C1 segment of cervical spinal cord (tissue), 14 donors: ENCODE measurements around the gene TDRD12.
"Not testable (repeated sequence)": the region's sequence is repeated elsewhere in the genome, so short reads cannot be mapped to it uniquely, and the experiment has no call there.

Experiments used
- DNase-seq, 14 donors: peaks; one replicate each; lab custom pipeline; 2025; lab: John Stamatoyannopoulos, UW

The TDRD12 gene

GRCh38 chr19:32866061-32866460, 146.5 kb downstream of the TDRD12 start:
- no peak for DNase-seq

GRCh38 chr19:32866564-32867265, 147.1 kb downstream of the TDRD12 start:
- no peak for DNase-seq

GRCh38 chr19:32867436-32867835, 147.9 kb downstream of the TDRD12 start:
- not testable (repeated sequence) for DNase-seq

GRCh38 chr19:32868206-32868950, 148.8 kb downstream of the TDRD12 start:
- DNase-seq: no peak

- no peak for DNase-seq
These were observed 149.9 kb downstream of the TDRD12 start, which contains the start of gene SLC7A9 for GRCh38 chr19:32869369-32869965. Gene SLC7A9 (minus strand): TSS chr19:32869767. CDS start chr19:32868534, 1,233 bp downstream.

GRCh38 chr19:32869966-32870573, 150.5 kb downstream of the TDRD12 start:
- DNase-seq: no peak

- DNase-seq: no peak
These were observed 151.4 kb downstream of the TDRD12 start for GRCh38 chr19:32870981-32871451.

GRCh38 chr19:32872391-32872790, 152.8 kb downstream of the TDRD12 start:
- no peak for DNase-seq

GRCh38 chr19:32873247-32873959, 153.8 kb downstream of the TDRD12 start:
- no peak for DNase-seq

- DNase-seq: no peak
These were observed 155.0 kb downstream of the TDRD12 start for GRCh38 chr19:32874605-32875004.

- DNase-seq: no peak
These were observed 155.9 kb downstream of the TDRD12 start for GRCh38 chr19:32875428-32875827.

- no peak for DNase-seq
These were observed 156.8 kb downstream of the TDRD12 start for GRCh38 chr19:32876236-32876918.

GRCh38 chr19:32876919-32877285, 157.3 kb downstream of the TDRD12 start:
- no peak for DNase-seq
